ENCODE results near the gene PSG4. TPM values are rescaled to one million over a fixed set of nuclear protein-coding genes. Genes with fewer than 3 reads are reported as not detected.
A peak's percentile ranks its signal among the peaks of the same experiment; 100 is the strongest.
"Not testable (repeated sequence)": the region's sequence is repeated elsewhere in the genome, so short reads cannot be mapped to it uniquely, and the experiment has no call there.

PSG4 gene
- polyA plus RNA-seq (2013, experiment 1 of 2), result 3.4 TPM
- 3.3 TPM for polyA plus RNA-seq (2013, experiment 2 of 2)

DNA sequence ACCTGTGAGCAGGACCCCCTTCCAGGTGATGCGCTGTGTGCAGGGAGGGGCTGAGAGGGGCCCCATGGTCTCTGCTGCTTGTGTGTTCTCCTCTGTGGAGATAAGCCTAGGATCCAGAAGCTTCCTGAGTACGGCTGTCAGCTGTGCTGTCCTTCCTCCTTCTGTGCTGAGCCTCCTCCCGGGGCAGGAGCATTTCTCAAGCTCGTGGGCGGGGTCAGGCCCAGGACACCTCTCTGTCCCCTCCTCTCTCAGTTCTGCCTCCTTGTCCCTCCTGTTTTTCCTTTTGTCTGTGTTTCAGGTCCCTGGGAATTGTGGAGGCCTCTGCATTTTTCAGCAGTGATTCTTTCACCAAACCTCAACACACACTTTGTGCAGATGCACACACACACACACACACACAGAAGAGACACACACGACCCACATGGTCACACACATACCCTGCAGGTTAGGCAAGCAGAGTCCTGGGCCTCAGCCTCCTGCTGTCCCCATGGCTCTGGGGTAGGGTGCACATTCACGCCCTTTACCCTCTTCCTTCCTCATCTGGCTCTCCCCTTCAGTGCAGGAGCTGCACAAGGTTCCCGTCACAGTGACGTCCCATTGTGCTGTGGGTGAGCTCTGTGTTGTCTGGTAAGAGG, at the start of gene PSG4:
Gene PSG4 (minus strand): TSS at position 168 of the 635 bp plus-strand sequence. CDS start 102 bp downstream, at position 66.
- 64 to 80% methylated on average over 4 to 5 of the region's 9 CpGs for WGBS, 2 experiments (ENCODE audit: insufficient coverage in 2 of 2)
- not testable (repeated sequence) for H3K36me3 ChIP-seq (ENCODE audit: control insufficient read depth, insufficient read depth, low read length); H3K4me1 ChIP-seq (ENCODE audit: control insufficient read depth, insufficient read depth, low read length, poor library complexity, severe bottlenecking); H3K27ac ChIP-seq (ENCODE audit: low read depth, low read length, severe bottlenecking); H3K9me3 ChIP-seq (ENCODE audit: control insufficient read depth, low read length)
- H3K4me3 ChIP-seq (ENCODE audit: extremely low read depth, insufficient read depth, low read length, poor library complexity, severe bottlenecking), result peak within 1 kb of the TSS; percentile 11

DNA sequence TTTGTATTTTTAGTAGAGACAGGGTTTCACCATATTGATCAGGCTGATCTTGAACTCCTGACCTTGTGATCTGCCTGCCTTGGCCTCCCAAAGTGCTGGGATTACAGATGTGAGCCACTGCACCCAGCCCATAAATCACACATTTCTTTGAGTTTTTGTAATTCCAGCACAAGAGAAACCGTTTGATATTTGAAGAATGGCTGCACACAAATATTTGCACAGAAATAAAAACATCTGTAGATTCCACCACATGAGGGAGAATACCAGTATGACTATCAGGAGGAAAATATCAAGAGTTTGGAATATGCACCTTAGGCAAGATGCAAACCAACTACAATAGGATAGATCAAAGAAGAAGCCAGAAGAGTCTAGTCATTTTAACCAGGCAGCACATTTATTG, 46.0 kb upstream of the PSG4 start:
- not testable (repeated sequence) for H3K4me3 ChIP-seq (ENCODE audit: extremely low read depth, insufficient read depth, low read length, poor library complexity, severe bottlenecking); H3K4me1 ChIP-seq (ENCODE audit: control insufficient read depth, insufficient read depth, low read length, poor library complexity, severe bottlenecking); H3K36me3 ChIP-seq (ENCODE audit: control insufficient read depth, insufficient read depth, low read length); H3K27ac ChIP-seq (ENCODE audit: low read depth, low read length, severe bottlenecking); H3K9me3 ChIP-seq (ENCODE audit: control insufficient read depth, low read length)
- 88% methylated on average over 1 of the region's 1 CpG; no CpG with 5 or more reads in 1 of the 2 experiments for WGBS, 2 experiments (ENCODE audit: insufficient coverage in 2 of 2)

GRCh38 chr19:43250296-43250695, 44.9 kb upstream of the PSG4 start:
- not testable (repeated sequence) for H3K9me3 ChIP-seq (ENCODE audit: control insufficient read depth, low read length); H3K36me3 ChIP-seq (ENCODE audit: control insufficient read depth, insufficient read depth, low read length); H3K4me1 ChIP-seq (ENCODE audit: control insufficient read depth, insufficient read depth, low read length, poor library complexity, severe bottlenecking); H3K27ac ChIP-seq (ENCODE audit: low read depth, low read length, severe bottlenecking); H3K4me3 ChIP-seq (ENCODE audit: extremely low read depth, insufficient read depth, low read length, poor library complexity, severe bottlenecking)
- 33% methylated on average over 1 of the region's 5 CpGs; no CpG with 5 or more reads in 1 of the 2 experiments for WGBS, 2 experiments (ENCODE audit: insufficient coverage in 2 of 2)

- not testable (repeated sequence) for H3K4me3 ChIP-seq (ENCODE audit: extremely low read depth, insufficient read depth, low read length, poor library complexity, severe bottlenecking); H3K27ac ChIP-seq (ENCODE audit: low read depth, low read length, severe bottlenecking); H3K4me1 ChIP-seq (ENCODE audit: control insufficient read depth, insufficient read depth, low read length, poor library complexity, severe bottlenecking); H3K36me3 ChIP-seq (ENCODE audit: control insufficient read depth, insufficient read depth, low read length); H3K9me3 ChIP-seq (ENCODE audit: control insufficient read depth, low read length)
- no CpG with 5 or more reads among the region's 1 CpG for WGBS, 2 experiments (ENCODE audit: insufficient coverage in 2 of 2)
Measured at GRCh38 chr19:43248635-43249002, 43.2 kb upstream of the PSG4 start.

GRCh38 chr19:43247243-43247880, 41.9 kb upstream of the PSG4 start:
- H3K27ac ChIP-seq (ENCODE audit: low read depth, low read length, severe bottlenecking); H3K4me1 ChIP-seq (ENCODE audit: control insufficient read depth, insufficient read depth, low read length, poor library complexity, severe bottlenecking); H3K4me3 ChIP-seq (ENCODE audit: extremely low read depth, insufficient read depth, low read length, poor library complexity, severe bottlenecking); H3K9me3 ChIP-seq (ENCODE audit: control insufficient read depth, low read length); H3K36me3 ChIP-seq (ENCODE audit: control insufficient read depth, insufficient read depth, low read length): not testable (repeated sequence)
- whole genome bisulfite sequencing, 2 experiments (ENCODE audit: insufficient coverage in 2 of 2), result 85 to 86% methylated on average over 6 to 7 of the region's 13 CpGs

DNA sequence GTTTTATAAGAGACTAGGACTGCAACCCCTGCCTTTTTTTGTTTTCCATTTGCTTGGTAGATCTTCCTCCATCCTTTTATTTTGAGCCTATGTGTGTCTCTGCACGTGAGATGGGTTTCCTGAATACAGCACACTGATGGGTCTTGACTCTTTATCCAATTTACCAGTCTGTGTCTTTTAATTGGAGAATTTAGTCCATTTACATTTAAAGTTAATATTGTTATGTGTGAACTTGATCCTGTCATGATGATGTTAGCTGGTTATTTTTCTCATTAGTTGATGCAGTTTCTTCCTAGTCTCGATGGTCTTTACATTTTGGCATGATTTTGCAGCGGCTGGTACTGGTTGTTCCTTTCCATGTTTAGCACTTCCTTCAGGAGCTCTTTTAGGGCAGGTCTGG, 40.4 kb upstream of the PSG4 start:
- not testable (repeated sequence) for H3K36me3 ChIP-seq (ENCODE audit: control insufficient read depth, insufficient read depth, low read length); H3K4me3 ChIP-seq (ENCODE audit: extremely low read depth, insufficient read depth, low read length, poor library complexity, severe bottlenecking)
- no CpG with 5 or more reads among the region's 3 CpGs for WGBS, 2 experiments (ENCODE audit: insufficient coverage in 2 of 2)

GRCh38 chr19:43242211-43242610, 36.8 kb upstream of the PSG4 start:
- H3K9me3 ChIP-seq (ENCODE audit: control insufficient read depth, low read length); H3K36me3 ChIP-seq (ENCODE audit: control insufficient read depth, insufficient read depth, low read length); H3K4me1 ChIP-seq (ENCODE audit: control insufficient read depth, insufficient read depth, low read length, poor library complexity, severe bottlenecking); H3K4me3 ChIP-seq (ENCODE audit: extremely low read depth, insufficient read depth, low read length, poor library complexity, severe bottlenecking); H3K27ac ChIP-seq (ENCODE audit: low read depth, low read length, severe bottlenecking): not testable (repeated sequence)
- WGBS, 2 experiments (ENCODE audit: insufficient coverage in 2 of 2), result no CpG with 5 or more reads among the region's 2 CpGs

More for the DNA sequence above, 40.4 kb upstream of the PSG4 start:
- H3K4me1 ChIP-seq (ENCODE audit: control insufficient read depth, insufficient read depth, low read length, poor library complexity, severe bottlenecking); H3K27ac ChIP-seq (ENCODE audit: low read depth, low read length, severe bottlenecking); H3K9me3 ChIP-seq (ENCODE audit: control insufficient read depth, low read length): not testable (repeated sequence)

GRCh38 chr19:43238213-43238612, 32.8 kb upstream of the PSG4 start:
- not testable (repeated sequence) for H3K36me3 ChIP-seq (ENCODE audit: control insufficient read depth, insufficient read depth, low read length); H3K4me1 ChIP-seq (ENCODE audit: control insufficient read depth, insufficient read depth, low read length, poor library complexity, severe bottlenecking); H3K4me3 ChIP-seq (ENCODE audit: extremely low read depth, insufficient read depth, low read length, poor library complexity, severe bottlenecking); H3K9me3 ChIP-seq (ENCODE audit: control insufficient read depth, low read length); H3K27ac ChIP-seq (ENCODE audit: low read depth, low read length, severe bottlenecking)
- 71 to 74% methylated on average over 1 to 2 of the region's 4 CpGs for WGBS, 2 experiments (ENCODE audit: insufficient coverage in 2 of 2)

- H3K36me3 ChIP-seq (ENCODE audit: control insufficient read depth, insufficient read depth, low read length); H3K9me3 ChIP-seq (ENCODE audit: control insufficient read depth, low read length); H3K4me3 ChIP-seq (ENCODE audit: extremely low read depth, insufficient read depth, low read length, poor library complexity, severe bottlenecking); H3K27ac ChIP-seq (ENCODE audit: low read depth, low read length, severe bottlenecking); H3K4me1 ChIP-seq (ENCODE audit: control insufficient read depth, insufficient read depth, low read length, poor library complexity, severe bottlenecking): not testable (repeated sequence)
- no CpG with 5 or more reads among the region's 3 CpGs for WGBS, 2 experiments (ENCODE audit: insufficient coverage in 2 of 2)
Measured at GRCh38 chr19:43235686-43236085, 30.2 kb upstream of the PSG4 start.

DNA sequence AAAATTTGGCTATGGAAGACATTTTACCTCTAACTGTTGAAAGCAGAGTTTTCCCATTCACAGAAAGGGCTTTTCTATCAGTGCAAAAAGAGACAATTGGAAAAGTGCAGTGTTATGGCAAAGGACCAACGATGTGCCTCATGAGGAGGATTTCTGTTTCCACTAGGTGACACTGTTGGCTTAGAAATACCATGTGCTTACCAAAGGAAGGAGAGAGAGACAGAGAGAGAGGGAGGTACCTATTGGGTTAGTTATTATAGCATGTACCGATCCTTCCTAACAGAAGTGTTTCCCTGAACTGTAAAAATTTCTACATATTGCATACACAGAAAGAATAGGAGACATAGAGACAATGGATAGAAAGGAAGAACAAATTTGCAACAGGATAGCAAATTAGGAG, 23.9 kb upstream of the PSG4 start:
- Histone ChIP-seq H3K36me3 (ENCODE audit: control insufficient read depth, insufficient read depth, low read length) (no peaks in the 10 kb centered on the region), H3K9me3 (ENCODE audit: control insufficient read depth, low read length) (peaks cover 16% of the 10 kb centered on the region), H3K4me1 (ENCODE audit: control insufficient read depth, insufficient read depth, low read length, poor library complexity, severe bottlenecking) (no peaks in the 10 kb centered on the region), H3K4me3 (ENCODE audit: extremely low read depth, insufficient read depth, low read length, poor library complexity, severe bottlenecking) (no peak overlapping the region), H3K27ac (ENCODE audit: low read depth, low read length, severe bottlenecking) (no peak overlapping the region)
- 50 to 58% methylated on average over 1 of the region's 2 CpGs for WGBS, 2 experiments (ENCODE audit: insufficient coverage in 2 of 2)

GRCh38 chr19:43228730-43229129, 23.3 kb upstream of the PSG4 start:
- WGBS, 2 experiments (ENCODE audit: insufficient coverage in 2 of 2), result 50% methylated on average over 1 of the region's 2 CpGs; no CpG with 5 or more reads in 1 of the 2 experiments
- H3K36me3 ChIP-seq (ENCODE audit: control insufficient read depth, insufficient read depth, low read length); H3K27ac ChIP-seq (ENCODE audit: low read depth, low read length, severe bottlenecking); H3K4me3 ChIP-seq (ENCODE audit: extremely low read depth, insufficient read depth, low read length, poor library complexity, severe bottlenecking); H3K4me1 ChIP-seq (ENCODE audit: control insufficient read depth, insufficient read depth, low read length, poor library complexity, severe bottlenecking): not testable (repeated sequence)
- peaks cover 16% of the 10 kb centered on the region for H3K9me3 ChIP-seq (ENCODE audit: control insufficient read depth, low read length)
